Measurements from ENCODE around the gene CENPA.
"Not testable (repeated sequence)": the region's sequence is repeated elsewhere in the genome, so short reads cannot be mapped to it uniquely, and the experiment has no call there.

DNA sequence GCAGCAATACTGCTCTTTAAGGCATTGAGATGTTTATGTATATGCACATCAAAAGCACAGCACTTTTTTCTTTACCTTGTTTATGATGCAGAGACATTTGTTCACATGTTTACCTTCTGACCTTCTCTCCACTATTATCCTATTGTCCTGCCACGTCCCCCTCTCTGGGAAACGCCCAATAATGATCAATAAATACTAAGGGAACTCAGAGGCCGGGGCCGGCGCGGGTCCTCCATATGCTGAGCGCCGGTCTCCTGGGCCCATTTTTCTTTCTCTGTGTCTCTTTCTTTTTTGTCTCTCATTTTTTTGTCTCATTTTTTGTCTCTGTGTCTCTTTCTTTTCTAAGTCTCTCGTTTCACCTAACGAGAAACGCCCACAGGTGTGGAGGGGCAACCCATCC lies 35.4 kb upstream of the CENPA start:
- TF ChIP-seq ZFX (IDR thresholded peaks at IDR 0.05; ENCODE audit: borderline replicate concordance), result not testable (repeated sequence)
- TF ChIP-seq, protein P1, sequence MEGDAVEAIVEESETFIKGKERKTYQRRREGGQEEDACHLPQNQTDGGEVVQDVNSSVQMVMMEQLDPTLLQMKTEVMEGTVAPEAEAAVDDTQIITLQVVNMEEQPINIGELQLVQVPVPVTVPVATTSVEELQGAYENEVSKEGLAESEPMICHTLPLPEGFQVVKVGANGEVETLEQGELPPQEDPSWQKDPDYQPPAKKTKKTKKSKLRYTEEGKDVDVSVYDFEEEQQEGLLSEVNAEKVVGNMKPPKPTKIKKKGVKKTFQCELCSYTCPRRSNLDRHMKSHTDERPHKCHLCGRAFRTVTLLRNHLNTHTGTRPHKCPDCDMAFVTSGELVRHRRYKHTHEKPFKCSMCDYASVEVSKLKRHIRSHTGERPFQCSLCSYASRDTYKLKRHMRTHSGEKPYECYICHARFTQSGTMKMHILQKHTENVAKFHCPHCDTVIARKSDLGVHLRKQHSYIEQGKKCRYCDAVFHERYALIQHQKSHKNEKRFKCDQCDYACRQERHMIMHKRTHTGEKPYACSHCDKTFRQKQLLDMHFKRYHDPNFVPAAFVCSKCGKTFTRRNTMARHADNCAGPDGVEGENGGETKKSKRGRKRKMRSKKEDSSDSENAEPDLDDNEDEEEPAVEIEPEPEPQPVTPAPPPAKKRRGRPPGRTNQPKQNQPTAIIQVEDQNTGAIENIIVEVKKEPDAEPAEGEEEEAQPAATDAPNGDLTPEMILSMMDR (IDR thresholded peaks at IDR 0.05), result not testable (repeated sequence)

All from 22Rv1 (cell line).